ENCODE data around the gene GLCE.

DNA sequence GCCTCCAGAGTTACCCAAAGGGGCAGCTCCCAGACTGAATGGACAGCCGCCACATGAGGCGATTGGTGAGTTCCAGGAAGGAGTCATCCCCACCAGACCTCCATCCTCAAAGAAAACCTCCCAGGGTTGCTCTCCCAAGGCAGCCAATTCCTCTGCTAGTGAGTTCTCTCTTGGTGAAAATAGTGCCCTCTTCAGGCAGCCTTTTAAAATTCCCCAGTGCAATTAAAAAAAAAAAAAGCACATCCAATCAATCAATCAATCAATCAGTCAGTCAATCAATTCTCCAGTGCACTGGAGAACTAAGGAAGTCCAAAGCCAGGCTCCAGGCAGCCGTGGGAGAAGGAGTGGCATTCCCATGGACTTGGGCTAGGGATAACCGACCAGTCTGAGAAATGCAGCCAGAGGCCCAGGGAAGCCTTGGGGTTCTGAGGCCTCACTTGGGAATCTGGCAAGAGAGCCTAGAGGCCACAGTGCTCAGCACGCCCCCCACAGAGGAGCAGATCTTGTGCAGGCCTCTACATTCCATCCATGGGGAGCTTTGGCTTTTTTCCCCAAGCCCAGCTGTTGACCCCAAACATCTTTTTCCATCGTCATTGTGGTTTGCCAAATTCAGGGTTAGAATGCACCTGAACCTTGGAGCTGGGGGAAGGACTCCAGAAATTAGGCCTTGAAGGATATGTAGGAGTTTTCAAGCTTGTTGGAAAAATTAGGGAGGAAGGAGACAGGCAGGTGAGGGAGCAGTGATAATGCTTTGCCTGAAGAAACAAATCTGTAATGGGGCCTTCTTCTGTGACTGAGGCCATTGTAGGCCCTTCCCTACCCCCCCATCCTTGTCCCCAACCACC, 143.1 kb downstream of the GLCE start:
- TF ChIP-seq EZH2phosphoT487 (conservative IDR thresholded peaks at IDR 0.05; ENCODE audit: low read length) = no peak
- TF ChIP-seq, protein P1, sequence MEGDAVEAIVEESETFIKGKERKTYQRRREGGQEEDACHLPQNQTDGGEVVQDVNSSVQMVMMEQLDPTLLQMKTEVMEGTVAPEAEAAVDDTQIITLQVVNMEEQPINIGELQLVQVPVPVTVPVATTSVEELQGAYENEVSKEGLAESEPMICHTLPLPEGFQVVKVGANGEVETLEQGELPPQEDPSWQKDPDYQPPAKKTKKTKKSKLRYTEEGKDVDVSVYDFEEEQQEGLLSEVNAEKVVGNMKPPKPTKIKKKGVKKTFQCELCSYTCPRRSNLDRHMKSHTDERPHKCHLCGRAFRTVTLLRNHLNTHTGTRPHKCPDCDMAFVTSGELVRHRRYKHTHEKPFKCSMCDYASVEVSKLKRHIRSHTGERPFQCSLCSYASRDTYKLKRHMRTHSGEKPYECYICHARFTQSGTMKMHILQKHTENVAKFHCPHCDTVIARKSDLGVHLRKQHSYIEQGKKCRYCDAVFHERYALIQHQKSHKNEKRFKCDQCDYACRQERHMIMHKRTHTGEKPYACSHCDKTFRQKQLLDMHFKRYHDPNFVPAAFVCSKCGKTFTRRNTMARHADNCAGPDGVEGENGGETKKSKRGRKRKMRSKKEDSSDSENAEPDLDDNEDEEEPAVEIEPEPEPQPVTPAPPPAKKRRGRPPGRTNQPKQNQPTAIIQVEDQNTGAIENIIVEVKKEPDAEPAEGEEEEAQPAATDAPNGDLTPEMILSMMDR (IDR thresholded peaks at IDR 0.05; ENCODE audit: insufficient read depth, low read length, poor library complexity, severe bottlenecking) = peak; percentile 13

All from SU-DHL-6 (cell line).